NOMO-1 (cell line): ENCODE results near the gene FHL1.
A peak's percentile ranks its signal among the peaks of the same experiment; 100 is the strongest.
"Not testable (repeated sequence)": the region's sequence is repeated elsewhere in the genome, so short reads cannot be mapped to it uniquely, and the experiment has no call there.

ENCODE experiments used
- DNase-seq, 2 experiments: peaks; one replicate each; lab custom pipeline; 2025; ENCODE audit not compliant: unreplicated experiment in 2 of 2; lab: John Stamatoyannopoulos, UW

Gene FHL1

GRCh38 chrX:136146614-136147314 lies 569 bp upstream of the FHL1 start:
- DNase-seq, result no peak

- DNase-seq, result no peak
These were observed 643 bp downstream of the FHL1 start for GRCh38 chrX:136147976-136148375.

GRCh38 chrX:136148391-136148790 lies 1.1 kb downstream of the FHL1 start:
- no peak for DNase-seq

- DNase-seq, result no peak
These were observed 7.7 kb downstream of the FHL1 start for GRCh38 chrX:136154998-136155397.

GRCh38 chrX:136156560-136157117 lies 9.3 kb downstream of the FHL1 start:
- DNase-seq, result no peak

GRCh38 chrX:136157187-136157586 lies 9.9 kb downstream of the FHL1 start:
- peak in 1 of 2 experiments; percentile 58 for DNase-seq

GRCh38 chrX:136158685-136159084 lies 11.4 kb downstream of the FHL1 start:
- DNase-seq, result no peak

- DNase-seq, result peak; percentile 49 to 82
These were observed 12.3 kb downstream of the FHL1 start for GRCh38 chrX:136159611-136160025.

GRCh38 chrX:136162827-136163570 lies 15.7 kb downstream of the FHL1 start:
- DNase-seq, result peak in 1 of 2 experiments; percentile 34

- DNase-seq, result no peak
These were observed 16.4 kb downstream of the FHL1 start for GRCh38 chrX:136163689-136164088.

- no peak for DNase-seq
These were observed 18.1 kb downstream of the FHL1 start for GRCh38 chrX:136165406-136165805.

- DNase-seq, result peak; percentile 18 to 20
These were observed 19.0 kb downstream of the FHL1 start for GRCh38 chrX:136166221-136166855.

GRCh38 chrX:136167989-136168388 lies 20.7 kb downstream of the FHL1 start:
- not testable (repeated sequence) for DNase-seq

- DNase-seq, result no peak
These were observed 21.8 kb downstream of the FHL1 start for GRCh38 chrX:136168929-136169735.

GRCh38 chrX:136170139-136170800 lies 22.9 kb downstream of the FHL1 start:
- no peak for DNase-seq

GRCh38 chrX:136171420-136171819 lies 24.1 kb downstream of the FHL1 start:
- DNase-seq, result no peak

GRCh38 chrX:136176399-136176825 lies 29.1 kb downstream of the FHL1 start:
- no peak for DNase-seq

GRCh38 chrX:136179133-136179532 lies 31.8 kb downstream of the FHL1 start:
- no peak for DNase-seq

- no peak for DNase-seq
These were observed 35.1 kb downstream of the FHL1 start for GRCh38 chrX:136182414-136182813.

GRCh38 chrX:136183172-136183571 lies 35.8 kb downstream of the FHL1 start:
- DNase-seq, result no peak
